ENCODE results near the gene WASHC2A.

DNA sequence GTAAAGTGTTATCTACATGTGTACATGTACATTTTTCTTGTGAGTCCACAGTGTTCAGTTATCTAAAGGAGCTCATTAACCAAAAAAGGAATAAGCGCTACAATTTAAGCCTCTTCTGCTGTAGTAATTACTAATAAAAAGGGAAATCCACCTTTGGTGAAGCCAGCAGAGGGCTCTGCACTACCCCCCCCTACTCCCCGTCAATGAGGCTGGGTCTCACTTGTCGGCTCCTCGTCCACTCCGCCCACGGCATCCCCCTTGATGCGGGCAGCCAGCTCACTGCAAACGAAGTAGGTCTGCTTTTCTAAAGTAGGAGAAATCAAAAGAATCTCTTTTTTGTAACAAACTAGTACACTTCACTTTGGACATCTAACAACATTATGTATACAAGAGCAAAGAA, 4.7 kb upstream of the WASHC2A start:
- TF ChIP-seq, protein P1, sequence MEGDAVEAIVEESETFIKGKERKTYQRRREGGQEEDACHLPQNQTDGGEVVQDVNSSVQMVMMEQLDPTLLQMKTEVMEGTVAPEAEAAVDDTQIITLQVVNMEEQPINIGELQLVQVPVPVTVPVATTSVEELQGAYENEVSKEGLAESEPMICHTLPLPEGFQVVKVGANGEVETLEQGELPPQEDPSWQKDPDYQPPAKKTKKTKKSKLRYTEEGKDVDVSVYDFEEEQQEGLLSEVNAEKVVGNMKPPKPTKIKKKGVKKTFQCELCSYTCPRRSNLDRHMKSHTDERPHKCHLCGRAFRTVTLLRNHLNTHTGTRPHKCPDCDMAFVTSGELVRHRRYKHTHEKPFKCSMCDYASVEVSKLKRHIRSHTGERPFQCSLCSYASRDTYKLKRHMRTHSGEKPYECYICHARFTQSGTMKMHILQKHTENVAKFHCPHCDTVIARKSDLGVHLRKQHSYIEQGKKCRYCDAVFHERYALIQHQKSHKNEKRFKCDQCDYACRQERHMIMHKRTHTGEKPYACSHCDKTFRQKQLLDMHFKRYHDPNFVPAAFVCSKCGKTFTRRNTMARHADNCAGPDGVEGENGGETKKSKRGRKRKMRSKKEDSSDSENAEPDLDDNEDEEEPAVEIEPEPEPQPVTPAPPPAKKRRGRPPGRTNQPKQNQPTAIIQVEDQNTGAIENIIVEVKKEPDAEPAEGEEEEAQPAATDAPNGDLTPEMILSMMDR (IDR thresholded peaks at IDR 0.05), result no peak
- TF ChIP-seq EP300 (IDR thresholded peaks at IDR 0.05), result no peak
